HepG2 (cell line): ENCODE data around the gene ULK4. TPM values are rescaled to one million over a fixed set of nuclear protein-coding genes. Genes with fewer than 3 reads are reported as not detected.

Source experiments
- NR1H2 ChIP-seq: sonication (generic); formaldehyde crosslinking; IDR thresholded peaks from 2 replicates; pipeline ENCODE4 v1.8.1; 2022; ENCODE audit warnings: low read depth, missing genetic modification reagents, borderline replicate concordance
- ZBTB40 ChIP-seq, 2 experiments: fragments of 450-650 bp in 1 of 2; sonication (generic) in 1 of 2; formaldehyde crosslinking in 1 of 2; IDR thresholded peaks; 2 replicates each; pipeline versions ENCODE4 v1.6.1 to v1.8.0; 2016 to 2022; ENCODE audit warnings: antibody characterized with exemption in 1 of 2, mild to moderate bottlenecking in 1 of 2, missing genetic modification reagents in 1 of 2
- polyA plus RNA-seq, 8 experiments: library from polyadenylated mRNA; depleted of rRNA in 3 of 8; stranded (reverse) in 7 of 8; unstranded in 1 of 8; fragments of >200 nt; fragmentation: Illumina TruSeq in 4 of 8; extraction: Trizol in 4 of 8; gene quantifications; 2 replicates each; pipeline versions ENCODE4 v1.2.1 to v1.2.3, GENCODE V29; 2011 to 2016; ENCODE audit warnings: low read depth in 4 of 8, missing spikeins in 1 of 8, mixed read lengths in 1 of 8; ENCODE audit not compliant: insufficient read depth in 1 of 8
- total RNA-seq, 5 experiments: library from RNA; depleted of rRNA; stranded (reverse); fragments of >200 nt; fragmentation: Illumina TruSeq; extraction: Trizol; gene quantifications; 2 replicates each; pipeline ENCODE4 v1.2.3, GENCODE V29; 2016; ENCODE audit warnings: low read depth in 1 of 5

The ULK4 gene
- total and polyA plus RNA-seq, 2 of the 13 experiments (the other 11 are each of a cell fraction or from before 2014, with no cell fraction given) = 6.7 to 11.8 TPM

- TF ChIP-seq ZBTB40 (IDR thresholded peaks at IDR 0.05) (no peak), ZBTB40 (CRISPR knock-in tag; IDR thresholded peaks at IDR 0.05) (no peak), NR1H2 (CRISPR knock-in tag) (no peak)
These were observed 78.9 kb downstream of the ULK4 start (continued) for GRCh38 chr3:41882956-41883355.
